ENCODE results near the gene FCHO2.
"Not testable (repeated sequence)": the region's sequence is repeated elsewhere in the genome, so short reads cannot be mapped to it uniquely, and the experiment has no call there.

FCHO2 gene

GRCh38 chr5:72957337-72957736, 1.5 kb downstream of the FCHO2 start:
- no peak for DNase-seq

GRCh38 chr5:72959257-72959656, 3.4 kb downstream of the FCHO2 start:
- DNase-seq, result no peak

GRCh38 chr5:72974481-72974880, 18.6 kb downstream of the FCHO2 start:
- DNase-seq, result not testable (repeated sequence)

GRCh38 chr5:72976810-72977209, 21.0 kb downstream of the FCHO2 start:
- DNase-seq, result not testable (repeated sequence)

- DNase-seq, result no peak
Observed at GRCh38 chr5:72985719-72986118, 29.9 kb downstream of the FCHO2 start.

GRCh38 chr5:72988769-72989168, 32.9 kb downstream of the FCHO2 start:
- DNase-seq, result no peak

- DNase-seq, result no peak
Observed at GRCh38 chr5:72991394-72991793, 35.6 kb downstream of the FCHO2 start.

- DNase-seq, result no peak
Observed at GRCh38 chr5:72994578-72994977, 38.7 kb downstream of the FCHO2 start.

GRCh38 chr5:72996632-72997031, 40.8 kb downstream of the FCHO2 start:
- no peak for DNase-seq

- DNase-seq, result no peak
Observed at GRCh38 chr5:72999916-73000315, 44.1 kb downstream of the FCHO2 start.

GRCh38 chr5:73005886-73006285, 50.0 kb downstream of the FCHO2 start:
- DNase-seq, result no peak

GRCh38 chr5:73007051-73007450, 51.2 kb downstream of the FCHO2 start:
- DNase-seq, result no peak

- DNase-seq, result no peak
Observed at GRCh38 chr5:73008831-73009230, 53.0 kb downstream of the FCHO2 start.

GRCh38 chr5:73011612-73012011, 55.8 kb downstream of the FCHO2 start:
- not testable (repeated sequence) for DNase-seq

GRCh38 chr5:73018892-73019291, 63.1 kb downstream of the FCHO2 start:
- no peak for DNase-seq

GRCh38 chr5:73019766-73020165, 63.9 kb downstream of the FCHO2 start:
- no peak for DNase-seq

GRCh38 chr5:73022471-73023169, 66.8 kb downstream of the FCHO2 start:
- DNase-seq, result no peak

GRCh38 chr5:73024946-73025544, 69.2 kb downstream of the FCHO2 start:
- not testable (repeated sequence) for DNase-seq

- no peak for DNase-seq
Observed at GRCh38 chr5:73027361-73027760, 71.5 kb downstream of the FCHO2 start.

- DNase-seq, result no peak
Observed at GRCh38 chr5:73027816-73028215, 72.0 kb downstream of the FCHO2 start.

- no peak for DNase-seq
Observed at GRCh38 chr5:73028991-73029595, 73.3 kb downstream of the FCHO2 start.

- DNase-seq, result no peak
Observed at GRCh38 chr5:73030531-73030930, 74.7 kb downstream of the FCHO2 start.

- no peak for DNase-seq
Observed at GRCh38 chr5:73030995-73031394, 75.2 kb downstream of the FCHO2 start.

- DNase-seq, result no peak
Observed at GRCh38 chr5:73031839-73032238, 76.0 kb downstream of the FCHO2 start.
